HG03571 (cell line): ENCODE results near the gene TECTA.
"Not testable (repeated sequence)": the region's sequence is repeated elsewhere in the genome, so short reads cannot be mapped to it uniquely, and the experiment has no call there.

Experiments
- ATAC-seq: cut with Tn5 transposase; IDR thresholded peaks from one replicate; pipeline ENCODE4 v1.9.1; 2021; ENCODE audit not compliant: unreplicated experiment

The TECTA gene

DNA sequence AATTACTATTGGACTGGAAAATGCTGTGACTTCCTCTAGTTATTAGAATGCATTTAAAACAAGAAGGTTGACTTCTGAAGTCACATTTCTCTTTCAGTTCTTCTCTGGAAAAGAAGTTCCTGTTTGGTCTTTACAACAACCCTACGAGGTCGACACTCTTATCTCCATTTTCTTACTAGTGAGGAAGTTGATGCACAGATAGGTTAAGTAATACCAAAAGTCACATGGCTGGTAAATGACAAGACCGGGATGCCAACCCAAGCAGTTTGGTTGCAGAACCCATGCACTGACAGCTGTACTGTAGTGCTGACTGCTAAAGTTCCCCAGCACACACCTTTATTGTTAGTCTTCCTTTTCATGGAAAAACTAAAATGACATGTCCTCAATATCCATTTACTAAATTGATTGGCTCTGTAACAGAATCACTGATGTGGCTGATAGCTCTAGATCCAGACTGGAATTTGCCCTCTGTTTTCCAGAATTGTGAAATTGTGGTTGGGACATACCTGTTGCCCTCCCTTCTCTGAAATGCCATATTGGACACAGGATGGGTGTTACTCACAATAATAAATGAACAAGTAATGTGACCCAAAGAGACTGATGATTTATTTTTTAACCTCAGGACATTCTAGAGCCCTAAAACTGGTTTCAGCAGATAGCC, 9.4 kb upstream of the TECTA start:
- no peak for ATAC-seq

DNA sequence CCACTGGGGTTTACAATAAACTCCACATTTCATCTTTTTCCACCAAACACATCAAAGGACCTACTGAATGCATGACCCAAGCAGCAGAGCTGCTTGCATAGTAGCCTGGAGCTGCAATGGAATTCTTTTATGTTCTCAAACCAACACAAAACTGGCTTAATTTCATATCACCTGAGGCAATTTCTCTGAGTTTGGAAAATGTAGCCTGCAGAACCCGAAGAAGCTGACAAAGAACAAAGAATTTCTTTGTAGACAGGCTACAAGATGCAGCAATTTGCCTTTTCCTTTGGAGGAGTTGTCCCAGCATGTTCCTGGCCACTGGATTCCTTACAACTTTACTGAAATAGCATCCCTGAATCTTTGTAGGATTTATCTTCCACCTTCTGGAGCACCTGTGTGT, 5.5 kb upstream of the TECTA start:
- ATAC-seq, result no peak

DNA sequence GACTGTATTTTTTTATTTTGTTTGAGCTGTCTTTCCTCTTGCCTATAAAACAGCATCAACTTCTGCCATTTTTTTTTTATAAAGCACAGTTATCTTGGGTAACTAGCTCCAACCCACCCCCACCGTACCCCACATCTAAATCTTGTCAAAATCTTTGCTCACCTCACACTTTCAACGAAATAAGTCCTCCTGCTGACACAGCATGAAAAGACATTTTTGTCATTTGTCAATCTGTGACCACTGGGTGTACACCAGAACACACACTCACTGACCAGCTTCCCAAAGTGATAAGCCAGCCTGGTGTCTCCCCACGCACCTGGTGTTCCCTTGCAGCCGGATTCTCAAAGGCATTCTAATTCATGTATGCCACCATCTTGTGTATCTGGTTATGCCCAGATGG, 1.7 kb upstream of the TECTA start:
- ATAC-seq, result no peak

DNA sequence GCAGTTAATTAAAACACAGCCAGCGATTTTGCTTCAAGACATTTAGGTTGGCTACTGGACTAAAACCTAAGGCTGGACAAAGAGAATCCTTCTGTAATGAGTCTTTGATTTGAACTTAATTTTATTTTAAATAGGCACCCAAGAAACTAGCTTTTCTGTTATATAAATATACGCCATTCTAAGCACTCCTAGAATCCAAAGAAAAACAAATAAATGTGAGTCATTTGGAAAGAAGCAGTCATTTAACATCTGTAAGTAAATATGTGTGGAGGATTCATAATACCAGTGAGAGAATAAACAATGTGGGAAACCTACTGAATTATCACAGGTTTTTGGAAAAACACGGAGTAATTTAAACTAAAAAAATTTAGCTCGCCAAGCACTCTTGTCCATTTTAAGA, 1.2 kb upstream of the TECTA start:
- no peak for ATAC-seq

DNA sequence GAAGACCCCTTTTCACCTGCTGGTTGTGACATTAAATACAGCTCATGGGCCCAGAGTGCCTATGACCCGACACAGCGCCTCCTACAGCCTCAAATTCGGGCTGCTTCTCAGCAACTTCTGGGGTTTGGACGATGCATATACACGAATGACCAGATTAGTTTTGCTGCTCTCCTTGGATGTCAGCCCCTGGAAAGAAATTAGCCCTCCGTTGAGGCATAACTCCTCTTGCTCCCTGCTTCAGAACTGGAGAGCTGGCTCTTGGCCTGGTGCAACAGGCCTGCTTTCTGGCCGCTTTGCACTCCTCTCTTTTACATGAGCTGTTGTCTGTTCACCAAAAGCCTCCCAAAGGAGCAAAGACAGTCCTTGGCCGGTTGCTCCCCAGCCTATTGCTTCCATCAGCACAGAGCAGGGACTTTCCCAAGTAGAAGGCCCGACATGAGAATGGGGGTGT, 3.3 kb downstream of the TECTA start:
- no peak for ATAC-seq

DNA sequence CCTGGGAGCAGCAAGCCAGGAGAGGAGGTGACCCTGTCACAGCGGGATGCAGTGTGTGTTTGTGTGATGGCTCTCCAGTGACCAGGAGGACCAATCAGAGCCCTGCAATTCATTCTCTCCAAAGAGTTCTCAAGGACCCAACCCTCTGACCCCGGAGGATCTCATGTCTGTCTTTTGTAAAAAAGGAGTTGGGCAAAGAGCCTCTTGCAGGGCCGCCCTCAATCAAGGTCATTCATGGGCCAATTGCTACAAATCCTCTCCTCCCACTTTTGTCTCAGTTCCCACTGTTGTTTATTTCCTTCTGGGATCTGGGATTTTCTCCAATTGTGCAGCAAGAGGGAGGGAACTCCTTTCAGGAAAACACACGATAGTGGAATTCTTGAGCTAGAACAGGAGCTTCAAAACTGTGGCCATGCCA, 4.0 kb downstream of the TECTA start:
- no peak for ATAC-seq

DNA sequence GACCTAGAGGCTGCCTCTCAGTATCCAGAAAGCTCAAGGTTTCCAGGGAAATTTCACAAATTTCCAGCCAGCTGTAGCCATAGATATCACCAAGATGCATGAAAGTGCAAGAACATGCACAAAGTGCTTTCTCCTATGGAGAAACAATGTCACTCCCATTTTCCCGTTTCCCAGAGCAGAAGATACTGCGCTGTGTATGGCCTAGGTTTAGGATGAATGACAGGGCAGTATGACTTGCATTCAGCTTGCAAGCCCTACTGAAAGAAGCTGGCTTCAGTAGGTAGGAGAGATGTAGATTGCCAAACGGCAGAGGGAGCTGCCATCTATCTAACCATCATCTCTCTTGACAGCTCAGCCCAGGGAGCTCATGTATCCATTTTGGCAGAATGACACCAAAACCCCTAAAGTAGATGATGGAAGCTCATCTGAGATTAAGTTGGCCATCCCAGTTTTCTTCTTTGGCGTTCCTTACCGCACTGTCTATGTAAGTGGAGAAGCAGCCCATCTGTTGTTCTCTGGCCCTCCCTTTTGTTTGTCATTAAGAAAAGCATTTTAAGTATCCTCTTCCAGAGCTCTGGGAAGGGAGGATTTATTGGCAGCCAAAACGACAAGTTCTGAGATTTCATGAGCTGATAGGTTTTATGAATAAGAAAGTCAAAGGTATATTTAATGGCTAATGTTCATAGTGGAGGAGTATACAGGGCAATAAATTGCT, 4.6 kb downstream of the TECTA start:
- no peak for ATAC-seq

DNA sequence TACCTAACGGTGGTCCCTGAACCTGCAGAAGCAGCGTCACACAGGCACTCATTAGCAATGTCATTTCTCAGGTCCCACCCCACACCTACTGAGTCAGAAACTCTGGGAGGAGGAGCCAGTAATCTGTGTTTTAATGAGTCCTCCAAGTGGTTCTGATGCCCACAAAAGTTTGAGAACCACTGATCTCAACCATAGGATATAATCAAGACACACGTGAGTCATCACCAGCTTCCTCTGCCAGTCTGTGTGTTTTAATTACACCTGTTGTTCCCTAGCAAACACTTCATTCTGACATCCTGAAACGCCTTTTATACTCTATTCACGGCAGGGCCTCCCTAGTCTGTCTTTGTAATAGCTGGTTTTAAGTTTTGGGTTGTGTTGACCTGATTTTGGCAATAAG, 5.8 kb downstream of the TECTA start:
- ATAC-seq, result no peak

DNA sequence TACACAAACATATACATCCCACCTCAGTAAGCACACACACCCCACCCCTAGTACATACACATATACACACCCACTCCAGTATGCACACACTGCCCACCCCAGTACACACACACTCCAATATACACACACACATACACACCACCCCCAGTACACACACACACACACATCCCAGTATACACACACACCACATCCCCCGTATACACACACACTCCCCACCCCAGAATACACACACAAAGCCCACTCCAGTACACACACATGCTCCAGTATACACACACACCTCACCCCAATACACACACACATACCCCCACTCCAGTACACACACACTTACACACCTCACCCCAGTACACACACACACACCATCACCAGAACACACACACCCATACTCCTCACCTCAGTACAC, 7.4 kb downstream of the TECTA start:
- no peak for ATAC-seq

DNA sequence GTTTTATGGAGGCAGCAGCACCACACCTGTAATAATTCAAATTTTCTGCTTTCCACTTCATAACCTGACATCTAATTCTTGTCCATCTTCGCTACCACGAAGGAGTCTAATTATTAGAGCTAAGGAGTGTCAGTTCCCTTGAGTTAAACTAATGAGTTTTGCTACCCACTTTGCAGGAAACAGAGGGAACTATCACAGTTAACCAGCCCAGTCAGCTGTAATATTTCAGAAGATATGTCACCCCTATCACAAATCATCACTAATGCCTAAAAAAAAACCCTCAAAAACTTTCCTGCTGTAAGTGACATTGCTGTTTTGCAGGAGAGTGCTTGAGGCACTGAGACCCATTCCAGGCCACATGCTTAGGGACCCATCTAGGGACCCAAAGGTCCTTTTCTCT, 8.4 kb downstream of the TECTA start:
- ATAC-seq, result no peak

DNA sequence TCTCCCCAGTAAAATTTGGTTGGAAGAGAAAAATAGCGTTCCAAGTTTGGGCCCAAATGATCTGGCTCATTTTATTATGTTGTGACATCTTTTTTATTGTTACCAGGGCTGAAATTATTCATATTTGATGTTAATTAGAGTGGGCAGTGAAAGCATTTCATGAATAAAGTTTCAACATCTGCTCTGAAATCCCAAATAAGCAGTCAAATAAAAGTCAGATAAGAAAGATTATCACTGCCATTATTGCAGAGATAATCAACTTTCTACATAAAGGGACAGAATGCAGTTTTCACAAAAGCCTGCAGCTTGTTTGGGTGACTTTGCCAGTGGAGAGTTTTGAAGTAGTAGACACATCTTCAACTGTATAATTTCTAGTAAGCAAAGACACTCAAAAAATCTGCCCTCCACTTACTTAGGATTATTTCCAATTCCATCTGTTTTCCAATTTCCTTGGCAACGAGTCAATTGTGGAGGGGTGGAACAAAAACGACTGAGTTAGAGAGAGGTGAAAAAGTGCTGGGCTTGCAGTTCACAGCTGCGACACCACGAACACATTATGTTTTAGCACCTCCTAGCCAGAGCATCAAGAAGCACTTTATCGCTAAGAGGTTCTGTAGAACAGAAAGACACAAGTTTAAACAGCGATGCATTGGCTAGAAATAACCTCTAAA, 9.0 kb downstream of the TECTA start:
- no peak for ATAC-seq

DNA sequence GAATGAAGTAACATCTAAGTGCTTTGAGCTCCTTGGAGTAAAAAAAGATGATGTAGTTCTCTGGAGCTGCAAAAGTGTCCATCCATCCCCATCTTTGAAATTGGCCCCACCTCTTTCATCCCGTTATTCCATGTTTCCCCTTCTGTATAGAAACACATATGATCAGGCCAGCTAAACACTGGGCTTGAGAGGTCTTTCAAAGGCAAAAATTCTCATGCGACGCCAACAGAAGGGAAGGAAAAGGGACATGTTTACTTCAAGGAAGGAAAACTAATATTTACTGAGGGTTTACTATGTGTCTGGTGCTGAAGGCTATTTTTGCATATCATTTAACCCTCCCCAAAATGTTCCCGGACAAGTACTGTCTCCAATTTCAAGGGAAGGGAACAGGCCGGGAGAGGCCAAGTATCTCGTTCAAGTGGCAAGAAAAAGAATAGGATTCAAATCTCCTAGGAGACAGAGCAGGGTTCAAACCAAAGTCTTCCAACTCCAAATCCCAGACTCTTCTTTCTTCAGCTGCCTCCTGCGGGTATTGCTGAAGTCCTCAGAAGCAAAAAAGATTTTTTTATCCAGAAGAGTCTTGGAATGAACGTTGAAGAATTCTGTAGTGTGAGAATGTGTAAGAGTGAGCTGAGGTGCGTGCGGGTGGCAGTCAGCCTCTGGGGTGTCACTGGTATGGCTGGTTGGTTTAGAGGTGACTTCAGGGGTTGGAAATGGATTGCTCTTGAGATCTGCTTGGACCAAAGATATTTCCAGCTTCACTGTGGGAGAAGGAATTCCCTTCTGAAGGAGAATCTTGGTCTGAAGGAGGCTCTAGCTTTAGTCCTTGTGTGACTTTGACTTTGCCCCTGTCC, 10.1 kb downstream of the TECTA start:
- no peak for ATAC-seq

DNA sequence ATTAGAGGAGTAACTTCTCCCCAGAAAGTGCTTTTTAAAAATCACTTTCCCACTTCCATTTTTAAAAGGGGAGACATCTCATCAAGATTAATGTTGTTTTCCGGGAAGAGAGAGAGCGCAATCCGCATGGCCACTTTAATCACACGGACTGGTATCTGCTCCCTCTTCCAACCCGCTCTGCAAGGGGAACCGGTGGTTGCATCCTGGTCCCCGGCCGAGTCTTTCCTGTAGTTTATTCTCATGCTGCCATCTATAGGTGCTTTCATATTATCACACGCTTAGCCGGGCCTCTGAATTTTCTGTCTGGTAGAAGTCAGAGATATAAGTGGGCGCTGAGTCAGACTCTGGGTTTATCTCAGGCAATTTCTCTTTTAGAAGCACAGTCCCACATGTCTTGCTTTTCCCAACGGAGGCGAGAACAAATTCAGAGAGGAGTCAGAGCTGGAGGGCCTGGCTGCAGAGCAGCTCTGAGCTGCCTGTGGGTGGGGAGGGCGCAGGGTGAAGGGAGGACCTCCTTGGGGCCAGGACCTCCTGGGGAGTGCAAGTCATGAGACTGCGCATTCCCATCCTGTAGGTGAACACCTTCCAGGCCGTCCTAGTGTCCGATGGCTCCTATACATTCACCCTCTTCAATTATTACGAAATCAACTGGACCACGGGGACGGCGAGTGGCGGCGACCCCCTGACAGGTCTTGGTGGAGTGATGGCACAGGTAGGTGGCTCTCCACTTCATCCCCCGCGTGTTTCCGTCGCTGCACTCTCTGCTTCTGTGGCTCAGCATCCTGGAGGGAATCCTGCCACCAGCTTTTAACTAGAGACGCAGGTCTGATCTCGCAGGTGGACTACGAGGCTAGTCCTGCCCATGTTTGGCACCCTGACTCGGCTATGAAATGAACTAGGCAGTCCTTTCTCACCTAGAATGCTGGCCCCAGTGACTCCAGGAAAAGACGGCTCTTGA, 11.7 kb downstream of the TECTA start:
- ATAC-seq, result no peak

DNA sequence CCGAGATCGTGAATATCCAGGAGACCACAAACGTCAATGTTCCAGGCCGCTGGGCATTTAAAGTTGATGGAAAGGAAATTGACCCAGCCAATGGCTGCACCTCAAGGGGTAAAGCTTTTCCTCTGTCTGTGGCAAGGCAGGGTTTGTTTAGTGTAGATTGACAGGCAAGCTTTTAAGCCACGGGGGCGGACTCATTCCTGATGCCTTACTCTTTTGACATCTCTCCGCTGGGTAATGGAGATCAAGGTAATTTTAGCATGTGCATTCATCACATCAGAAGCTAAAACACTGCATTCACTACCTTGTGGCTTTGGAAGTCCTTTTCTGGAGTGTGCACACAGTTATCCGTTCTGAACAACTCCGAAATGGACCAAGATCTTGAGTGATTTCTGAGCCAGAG, 12.6 kb downstream of the TECTA start:
- no peak for ATAC-seq

DNA sequence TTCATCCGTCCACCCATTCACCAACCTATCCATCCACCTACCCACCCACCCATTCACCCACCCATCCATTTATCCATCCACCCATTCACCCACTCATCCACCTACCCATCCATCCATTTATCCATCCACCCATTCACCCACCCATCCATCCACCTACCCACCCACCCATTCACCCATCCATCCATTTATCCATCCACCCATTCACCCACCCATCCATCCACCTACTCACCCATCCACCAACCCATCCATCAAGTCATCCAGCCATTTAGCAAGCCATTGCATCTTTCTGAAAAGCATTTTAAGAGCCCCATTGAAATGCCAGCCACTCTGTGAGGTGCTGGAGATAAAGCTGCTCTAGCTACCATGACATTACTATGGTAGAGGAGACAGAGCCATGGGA, 14.0 kb downstream of the TECTA start:
- not testable (repeated sequence) for ATAC-seq

DNA sequence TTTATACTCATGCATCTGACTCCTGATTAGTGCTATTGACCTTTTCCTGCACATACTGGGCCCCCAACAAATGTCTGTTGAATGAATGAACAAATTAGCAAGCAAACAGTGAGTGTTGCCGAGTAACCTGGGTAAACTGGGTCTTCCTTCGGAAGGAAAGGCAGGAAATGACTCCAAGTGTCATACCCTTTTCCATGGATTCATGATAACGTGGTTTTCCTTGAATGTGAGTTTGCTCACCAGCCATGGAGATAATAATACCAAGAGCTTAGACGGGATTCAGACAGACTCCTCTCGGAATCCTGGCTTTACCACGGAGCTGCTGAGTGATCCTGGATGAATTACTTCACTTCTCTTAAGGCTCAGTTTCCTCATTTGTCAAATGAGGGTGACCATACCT, 16.7 kb downstream of the TECTA start:
- no peak for ATAC-seq

DNA sequence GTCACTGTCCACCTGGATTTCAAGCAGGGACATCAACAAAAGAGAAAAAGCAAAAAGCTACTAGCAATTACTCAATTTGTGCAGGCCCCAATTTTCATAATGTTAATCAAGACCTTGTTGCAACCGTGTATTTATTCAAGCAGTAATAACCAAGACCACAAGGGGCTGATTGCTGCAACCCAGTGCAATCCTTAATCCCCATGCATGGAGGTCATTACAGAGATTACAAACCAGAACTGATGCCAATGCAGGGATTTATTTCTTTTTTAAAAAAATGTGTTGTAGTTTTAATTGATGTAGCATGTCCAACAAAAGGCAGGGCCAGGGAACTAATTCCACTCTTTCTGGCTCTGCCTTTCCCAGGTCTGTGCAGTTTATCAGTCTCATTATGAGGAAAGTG, 18.4 kb downstream of the TECTA start:
- no peak for ATAC-seq

DNA sequence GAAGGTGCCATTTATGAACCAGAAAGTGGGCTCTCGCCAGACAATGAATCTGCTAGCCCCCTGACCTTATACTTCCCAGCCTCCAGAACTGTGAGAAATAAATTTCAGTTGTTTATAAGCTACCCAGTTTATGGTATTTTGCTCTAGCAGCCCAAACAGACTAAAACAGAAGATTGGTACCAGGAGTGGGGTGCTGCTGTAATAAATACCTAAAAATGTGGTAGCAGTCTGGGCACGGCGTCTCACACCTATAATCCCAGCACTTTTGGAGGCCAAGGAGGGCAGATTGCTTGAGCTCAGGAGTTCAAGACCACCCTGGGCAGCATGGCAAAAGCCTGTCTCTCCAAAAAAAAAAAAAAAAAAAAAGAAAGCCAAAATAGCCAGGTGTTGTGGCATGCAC, 21.3 kb downstream of the TECTA start:
- ATAC-seq, result no peak

DNA sequence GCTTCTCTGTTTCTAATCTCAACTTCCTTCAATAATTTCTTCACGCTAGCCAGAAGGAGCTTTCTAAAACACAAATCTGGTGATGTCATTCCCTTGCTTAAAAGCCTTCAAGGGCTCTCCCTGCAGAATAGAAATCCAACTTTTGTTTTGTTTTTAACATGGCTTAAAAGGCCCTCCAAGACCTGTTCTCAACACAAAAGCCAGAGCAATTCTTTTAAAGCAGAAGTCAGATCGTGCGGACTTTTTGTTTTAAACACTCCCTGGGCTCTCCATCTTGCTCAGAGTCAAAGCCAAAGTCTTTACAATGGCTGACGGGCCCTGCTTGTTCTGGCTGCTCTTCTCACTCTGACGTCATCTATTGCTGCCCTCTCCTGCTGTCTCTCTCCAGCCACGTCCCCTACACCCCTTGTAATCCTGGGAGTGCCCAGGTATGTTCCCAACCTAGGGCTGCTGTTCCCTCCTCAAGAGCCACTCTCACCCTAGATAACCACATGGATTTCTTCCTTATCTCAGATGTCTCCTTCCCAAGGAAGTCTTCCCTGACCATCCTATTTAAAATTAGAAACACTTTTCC, 22.5 kb downstream of the TECTA start:
- ATAC-seq, result no peak

DNA sequence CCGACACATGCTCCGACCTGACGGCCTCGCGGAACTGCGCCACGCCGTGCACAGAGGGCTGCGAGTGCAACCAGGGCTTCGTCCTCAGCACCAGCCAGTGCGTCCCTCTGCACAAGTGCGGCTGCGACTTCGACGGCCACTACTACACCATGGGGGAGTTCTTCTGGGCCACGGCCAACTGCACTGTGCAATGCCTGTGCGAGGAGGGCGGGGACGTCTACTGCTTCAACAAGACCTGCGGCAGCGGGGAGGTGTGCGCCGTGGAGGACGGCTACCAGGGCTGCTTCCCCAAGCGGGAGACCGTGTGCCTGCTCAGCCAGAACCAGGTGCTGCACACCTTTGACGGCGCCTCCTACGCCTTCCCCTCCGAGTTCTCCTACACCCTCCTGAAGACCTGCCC, 26.8 kb downstream of the TECTA start:
- ATAC-seq, result no peak
